Neuronal stem cell (in vitro differentiated cells): ENCODE measurements around the gene ASMTL.
"Not testable (repeated sequence)": the region's sequence is repeated elsewhere in the genome, so short reads cannot be mapped to it uniquely, and the experiment has no call there.

Experiments
- DNase-seq: peaks from one replicate; pipeline ENCODE4 v3.0.0-alpha.2; 2013; ENCODE audit warnings: low spot score
- H2AFZ ChIP-seq: one replicate; pipeline ENCODE4 v1.6.1; 2013; ENCODE audit warnings: mild to moderate bottlenecking, low read length, inconsistent platforms
- H2AK5ac ChIP-seq: 2 replicates; pipeline ENCODE4 v1.6.1; 2013; ENCODE audit warnings: low read depth, mild to moderate bottlenecking, inconsistent platforms, low read length, moderate library complexity, mixed read lengths
- H2BK120ac ChIP-seq: 2 replicates; pipeline ENCODE4 v1.6.1; 2013; ENCODE audit warnings: low read depth, mild to moderate bottlenecking, inconsistent platforms, low read length, moderate library complexity, mixed read lengths
- H2BK12ac ChIP-seq: one replicate; pipeline ENCODE4 v1.6.1; 2013; ENCODE audit warnings: low read length, inconsistent platforms
- H2BK15ac ChIP-seq: 2 replicates; pipeline ENCODE4 v1.6.1; 2013; ENCODE audit warnings: mild to moderate bottlenecking, low read length, inconsistent platforms, mixed read lengths
- H2BK5ac ChIP-seq: one replicate; pipeline ENCODE4 v1.6.1; 2013; ENCODE audit warnings: inconsistent platforms, mild to moderate bottlenecking, low read length, moderate library complexity
- H3K14ac ChIP-seq: one replicate; pipeline ENCODE4 v1.6.1; 2013; ENCODE audit warnings: low read length, inconsistent platforms
- H3K18ac ChIP-seq: 2 replicates; pipeline ENCODE4 v1.6.1; 2013; ENCODE audit warnings: low read length, inconsistent platforms
- H3K23ac ChIP-seq: 2 replicates; pipeline ENCODE4 v1.6.1; 2013; ENCODE audit warnings: low read depth, mild to moderate bottlenecking, mixed read lengths, low read length, inconsistent platforms; ENCODE audit not compliant: poor library complexity
- H3K27ac ChIP-seq: replicated peaks from 3 replicates; pipeline ENCODE4 v1.5.1; 2013; ENCODE audit warnings: low read length, inconsistent platforms
- H3K27me3 ChIP-seq, 3 experiments: 2 replicates each; pipeline ENCODE4 v1.6.1; 2013; ENCODE audit warnings: low read length in 3 of 3, mild to moderate bottlenecking in 2 of 3, inconsistent platforms in 1 of 3, low read depth in 1 of 3, mixed read lengths in 1 of 3, moderate library complexity in 1 of 3; ENCODE audit not compliant: control insufficient read depth in 3 of 3, insufficient read depth in 3 of 3
- H3K36me3 ChIP-seq, 2 donors: replicated peaks in 1 of 2; 2 replicates each; pipeline ENCODE4 v1.6.1; 2013; ENCODE audit warnings: low read length in 2 of 2; ENCODE audit not compliant: control insufficient read depth in 2 of 2, insufficient read depth in 2 of 2
- H3K4ac ChIP-seq: 2 replicates; pipeline ENCODE4 v1.6.1; 2013; ENCODE audit warnings: inconsistent platforms, mild to moderate bottlenecking, low read length, moderate library complexity
- H3K4me1 ChIP-seq, 2 donors: 1 replicate in 1 of 2; 2 replicates in 1 of 2; pipeline ENCODE4 v1.6.1; 2013; ENCODE audit warnings: low read length in 2 of 2, low read depth in 1 of 2; ENCODE audit not compliant: control insufficient read depth in 2 of 2, insufficient read depth in 1 of 2
- H3K4me2 ChIP-seq: one replicate; pipeline ENCODE4 v1.6.1; 2013; ENCODE audit warnings: mild to moderate bottlenecking, low read length, inconsistent platforms; ENCODE audit not compliant: insufficient read depth, poor library complexity, severe bottlenecking
- H3K4me3 ChIP-seq, 2 donors: 2 replicates each; pipeline ENCODE4 v1.5.1; 2013; ENCODE audit warnings: low read length in 2 of 2, mild to moderate bottlenecking in 2 of 2, inconsistent platforms in 1 of 2, moderate library complexity in 1 of 2
- H3K79me1 ChIP-seq: one replicate; pipeline ENCODE4 v1.6.1; 2013; ENCODE audit warnings: low read depth, mild to moderate bottlenecking, inconsistent platforms, low read length, moderate library complexity
- H3K9ac ChIP-seq: one replicate; pipeline ENCODE4 v1.6.1; 2013; ENCODE audit warnings: mild to moderate bottlenecking, low read depth, low read length, inconsistent platforms; ENCODE audit not compliant: poor library complexity
- H3K9me3 ChIP-seq, 2 donors: replicated peaks in 1 of 2; 2 replicates each; pipeline versions ENCODE3 to v1.6.1; 2013; ENCODE audit warnings: low read length in 2 of 2, mild to moderate bottlenecking in 2 of 2, inconsistent platforms in 1 of 2, low read depth in 1 of 2, mixed read lengths in 1 of 2, moderate library complexity in 1 of 2; ENCODE audit not compliant: control insufficient read depth in 2 of 2, insufficient read depth in 1 of 2
- H4K8ac ChIP-seq: one replicate; pipeline ENCODE4 v1.6.1; 2013; ENCODE audit warnings: low read depth, mild to moderate bottlenecking, inconsistent platforms, low read length, moderate library complexity
- H4K91ac ChIP-seq: one replicate; pipeline ENCODE4 v1.6.1; 2013; ENCODE audit warnings: low read length, low read depth, mild to moderate bottlenecking, inconsistent platforms; ENCODE audit not compliant: poor library complexity
- WGBS, 2 donors: extraction: QIAGEN DNeasy Blood & Tissue Kit; methylation state at CpG; one replicate each; pipeline ENCODE4 v1.1.7; 2013; ENCODE audit warnings: missing lambda C conversion rate in 2 of 2, mixed read lengths in 1 of 2; ENCODE audit not compliant: insufficient read length in 2 of 2, insufficient replicate concordance in 1 of 2; ENCODE audit errors: extremely low coverage in 2 of 2; 5-methylcytosine and 5-hydroxymethylcytosine counted together

The ASMTL gene

DNA sequence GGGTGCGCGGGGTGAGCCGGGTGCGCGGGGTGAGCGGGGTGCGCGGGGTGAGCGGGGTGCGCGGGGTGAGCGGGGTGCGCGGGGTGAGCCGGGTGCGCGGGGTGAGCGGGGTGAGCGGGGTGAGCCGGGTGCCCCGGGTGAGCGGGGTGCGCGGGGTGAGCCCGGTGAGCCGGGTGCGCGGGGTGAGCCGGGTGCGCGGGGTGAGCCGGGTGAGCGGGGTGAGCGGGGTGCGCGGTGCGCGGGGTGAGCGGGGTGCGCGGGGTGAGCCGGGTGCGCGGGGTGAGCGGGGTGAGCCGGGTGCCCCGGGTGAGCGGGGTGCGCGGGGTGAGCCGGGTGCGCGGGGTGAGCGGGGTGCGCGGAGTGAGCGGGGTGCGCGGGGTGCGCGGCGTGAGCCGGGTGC is 86.3 kb downstream of the ASMTL start:
- not testable (repeated sequence) for H2BK12ac ChIP-seq, H2AK5ac ChIP-seq, H3K79me1 ChIP-seq, H3K14ac ChIP-seq, H4K8ac ChIP-seq, H3K9me3 ChIP-seq, H3K9ac ChIP-seq, H3K4me3 ChIP-seq, H3K4ac ChIP-seq, H3K27me3 ChIP-seq, H4K91ac ChIP-seq, H2BK120ac ChIP-seq, H3K4me1 ChIP-seq, H3K36me3 ChIP-seq, H3K18ac ChIP-seq, H2AFZ ChIP-seq, H3K27ac ChIP-seq, H2BK15ac ChIP-seq, H2BK5ac ChIP-seq, DNase-seq, H3K4me2 ChIP-seq, H3K23ac ChIP-seq
- WGBS, 2 donors = no CpG with 5 or more reads among the region's 63 CpGs

- Histone ChIP-seq H3K9me3 (peaks cover 3% of the 10 kb centered on the region in 2 donors), H2BK12ac (no peak overlapping the region), H3K4ac (no peak overlapping the region), H2BK5ac (no peak overlapping the region), H4K91ac (no peak overlapping the region), H3K27me3 (no peaks in the 10 kb centered on the region), H3K79me1 (no peaks in the 10 kb centered on the region), H3K36me3 (peaks cover 6 to 8% of the 10 kb centered on the region in 2 donors), H3K14ac (no peak overlapping the region), H3K23ac (no peak overlapping the region), H3K4me3 (no peak overlapping the region), H3K4me1 (no peaks in the 10 kb centered on the region), H3K4me2 (no peak overlapping the region), H3K18ac (no peak overlapping the region), H4K8ac (no peak overlapping the region), H2AFZ (no peak overlapping the region), H3K27ac (no peak overlapping the region), H2BK15ac (no peak overlapping the region), H2BK120ac (no peak overlapping the region), H2AK5ac (no peak overlapping the region), H3K9ac (no peak overlapping the region)
- no peak for DNase-seq
- no CpG with 5 or more reads among the region's 2 CpGs for WGBS, 2 donors
Measured at GRCh38 chrX:1361910-1362309, 90.8 kb downstream of the ASMTL start.

GRCh38 chrX:1361275-1361674 is 91.4 kb downstream of the ASMTL start:
- Histone ChIP-seq H3K23ac (no peak overlapping the region), H3K4ac (no peak overlapping the region)

DNA sequence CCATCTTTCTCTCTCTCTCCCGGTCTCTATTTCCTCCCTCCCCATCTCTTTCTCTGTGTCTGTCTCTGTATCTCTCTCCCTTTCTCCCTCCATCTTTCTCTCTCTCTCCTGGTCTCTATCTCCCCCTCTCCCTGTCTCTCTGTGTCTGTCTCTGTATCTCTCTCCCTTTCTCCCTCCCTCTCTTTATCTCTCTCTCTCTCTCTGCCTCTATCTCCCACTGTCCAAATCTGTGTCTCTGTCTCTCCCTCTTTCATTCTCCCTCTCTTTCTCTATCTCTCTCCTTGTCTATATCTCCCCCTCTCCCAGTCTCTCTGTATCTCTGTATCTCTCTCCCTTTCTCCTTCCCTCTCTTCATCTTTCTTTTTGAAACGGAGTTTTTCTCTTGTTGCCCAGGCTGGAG is 92.5 kb downstream of the ASMTL start:
- Histone ChIP-seq H3K18ac (no peak overlapping the region), H4K8ac (no peak overlapping the region), H2BK15ac (no peak overlapping the region), H3K4ac (no peak overlapping the region), H3K4me1 (peaks cover 5 to 7% of the 10 kb centered on the region in 2 donors), H2BK12ac (no peak overlapping the region), H3K23ac (no peak overlapping the region), H3K36me3 (peaks cover 6 to 8% of the 10 kb centered on the region in 2 donors), H3K4me2 (no peak overlapping the region), H3K27me3 (no peaks in the 10 kb centered on the region), H3K27ac (no peak overlapping the region), H3K14ac (no peak overlapping the region), H2AFZ (no peak overlapping the region), H2BK5ac (no peak overlapping the region), H2BK120ac (no peak overlapping the region), H3K9me3 (peaks cover 3% of the 10 kb centered on the region in 2 donors), H4K91ac (no peak overlapping the region), H3K79me1 (no peaks in the 10 kb centered on the region), H3K9ac (no peak overlapping the region), H3K4me3 (no peak overlapping the region), H2AK5ac (no peak overlapping the region)
- no peak for DNase-seq
- WGBS, 2 donors = no CpG with 5 or more reads among the region's 2 CpGs

More at GRCh38 chrX:1361275-1361674, 91.4 kb downstream of the ASMTL start:
- Histone ChIP-seq H3K18ac (no peak overlapping the region), H3K4me1 (no peaks in the 10 kb centered on the region), H3K79me1 (no peaks in the 10 kb centered on the region), H4K8ac (no peak overlapping the region), H3K27me3 (no peaks in the 10 kb centered on the region), H2AFZ (no peak overlapping the region), H2BK120ac (no peak overlapping the region), H2BK15ac (no peak overlapping the region), H2BK5ac (no peak overlapping the region), H2AK5ac (no peak overlapping the region), H3K14ac (no peak overlapping the region), H3K9me3 (peaks cover 3% of the 10 kb centered on the region in 2 donors), H3K27ac (no peak overlapping the region), H3K4me3 (no peak overlapping the region), H4K91ac (no peak overlapping the region), H3K4me2 (no peak overlapping the region), H3K36me3 (peaks cover 6 to 8% of the 10 kb centered on the region in 2 donors), H3K9ac (no peak overlapping the region), H2BK12ac (no peak overlapping the region)
- WGBS, 2 donors = no CpG with 5 or more reads among the region's 12 CpGs
- DNase-seq = no peak
